22Rv1 (cell line): Measurements from ENCODE around the gene ZNF398.

Experiments used
- ZFX ChIP-seq: fragments of 450-650 bp; IDR thresholded peaks from 2 replicates; pipeline ENCODE4 v1.6.1; 2017; ENCODE audit warnings: antibody characterized with exemption, borderline replicate concordance
- TF ChIP-seq, protein P1 (sequence below): fragments of 450-650 bp; IDR thresholded peaks from 2 replicates; pipeline ENCODE4 v1.5.1; 2017; ENCODE audit warnings: mild to moderate bottlenecking

DNA sequence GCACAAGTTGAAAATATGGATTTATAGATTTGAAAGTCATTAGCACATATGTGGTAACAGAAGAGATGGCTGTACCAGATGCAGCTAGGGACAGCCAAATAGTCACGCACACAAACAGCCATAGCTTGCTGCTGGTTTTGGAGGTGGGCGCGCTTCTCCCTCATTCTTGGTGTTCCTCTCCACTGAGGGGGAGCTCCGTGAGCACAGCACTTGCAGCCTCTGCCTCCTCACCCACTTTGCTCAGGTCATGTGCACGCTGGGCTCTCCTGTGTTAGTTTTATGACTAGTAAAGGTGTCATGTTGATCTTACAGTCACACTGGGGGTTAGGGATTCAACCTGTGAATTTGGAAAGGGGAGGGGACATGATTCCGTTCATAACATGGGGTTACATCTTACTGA is 48.2 kb upstream of the ZNF398 start:
- TF ChIP-seq, protein P1, sequence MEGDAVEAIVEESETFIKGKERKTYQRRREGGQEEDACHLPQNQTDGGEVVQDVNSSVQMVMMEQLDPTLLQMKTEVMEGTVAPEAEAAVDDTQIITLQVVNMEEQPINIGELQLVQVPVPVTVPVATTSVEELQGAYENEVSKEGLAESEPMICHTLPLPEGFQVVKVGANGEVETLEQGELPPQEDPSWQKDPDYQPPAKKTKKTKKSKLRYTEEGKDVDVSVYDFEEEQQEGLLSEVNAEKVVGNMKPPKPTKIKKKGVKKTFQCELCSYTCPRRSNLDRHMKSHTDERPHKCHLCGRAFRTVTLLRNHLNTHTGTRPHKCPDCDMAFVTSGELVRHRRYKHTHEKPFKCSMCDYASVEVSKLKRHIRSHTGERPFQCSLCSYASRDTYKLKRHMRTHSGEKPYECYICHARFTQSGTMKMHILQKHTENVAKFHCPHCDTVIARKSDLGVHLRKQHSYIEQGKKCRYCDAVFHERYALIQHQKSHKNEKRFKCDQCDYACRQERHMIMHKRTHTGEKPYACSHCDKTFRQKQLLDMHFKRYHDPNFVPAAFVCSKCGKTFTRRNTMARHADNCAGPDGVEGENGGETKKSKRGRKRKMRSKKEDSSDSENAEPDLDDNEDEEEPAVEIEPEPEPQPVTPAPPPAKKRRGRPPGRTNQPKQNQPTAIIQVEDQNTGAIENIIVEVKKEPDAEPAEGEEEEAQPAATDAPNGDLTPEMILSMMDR: no peak
- no peak for TF ChIP-seq ZFX
